HG02885 (cell line): ENCODE data around the gene PKD2L2.
A peak's percentile ranks its signal among the peaks of the same experiment; 100 is the strongest.

Source experiments
- ATAC-seq: cut with Tn5 transposase; IDR thresholded peaks from one replicate; pipeline ENCODE4 v1.9.1; 2021; ENCODE audit warnings: mild to moderate bottlenecking; ENCODE audit not compliant: unreplicated experiment, poor library complexity

The PKD2L2 gene

DNA sequence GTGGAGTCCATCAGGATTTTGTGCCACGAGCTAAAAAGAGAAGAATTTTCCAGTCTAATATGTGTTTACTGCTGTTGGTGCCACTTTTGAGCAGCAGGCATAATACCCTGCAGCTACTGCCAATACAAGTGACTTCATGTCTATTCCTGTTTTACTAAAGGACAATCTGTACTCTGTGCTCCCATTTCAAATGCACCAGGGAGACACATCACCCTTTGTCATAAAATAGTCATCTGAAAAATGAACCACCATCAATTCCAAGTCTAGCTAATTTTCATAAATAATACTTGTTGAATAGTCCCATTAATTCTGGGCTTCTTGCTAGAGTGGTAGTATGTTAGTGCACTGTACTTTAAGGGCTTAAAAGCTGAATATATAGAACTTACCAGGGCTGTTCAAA, 8.9 kb upstream of the PKD2L2 start:
- ATAC-seq = no peak

DNA sequence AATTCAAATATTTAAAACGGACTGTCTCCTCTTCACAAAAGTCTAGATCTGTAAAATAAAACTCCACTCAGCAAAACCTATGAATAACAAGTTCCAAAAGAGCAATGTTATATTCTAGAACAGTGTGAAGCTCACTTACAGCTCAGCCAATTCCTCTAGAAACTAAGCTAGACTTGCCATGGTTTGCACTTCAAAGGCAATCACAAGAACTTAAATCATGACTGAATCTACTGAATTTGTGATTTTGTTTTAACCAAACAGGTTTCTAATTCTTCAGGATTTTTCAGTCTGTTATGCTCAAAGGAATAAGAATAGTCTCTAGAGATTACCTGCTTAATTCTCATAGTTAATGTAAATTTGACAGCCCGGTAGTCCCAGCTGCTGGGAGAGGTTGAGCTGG, 1.4 kb upstream of the PKD2L2 start:
- ATAC-seq = no peak

- ATAC-seq = no peak
Observed at GRCh38 chr5:137888466-137888862, 793 bp upstream of the PKD2L2 start.

DNA sequence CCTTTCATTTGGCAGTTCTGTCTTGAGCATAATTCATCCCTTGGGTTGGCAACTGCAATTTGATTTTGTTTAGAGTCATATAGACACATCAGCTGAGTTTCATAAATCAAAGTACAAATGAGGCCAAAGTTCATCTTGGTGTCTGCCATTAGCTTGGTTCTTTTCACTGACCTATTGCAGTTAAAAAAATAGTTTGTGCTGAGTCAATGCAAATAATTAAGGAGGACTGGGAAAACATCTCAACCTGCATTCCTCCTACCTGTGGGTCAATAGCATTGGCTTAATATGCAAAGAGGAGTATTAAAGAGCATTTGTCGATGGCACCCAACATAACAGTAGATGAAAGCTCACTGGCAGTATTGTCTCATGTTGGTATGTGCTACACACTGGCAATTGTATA, 1.6 kb downstream of the PKD2L2 start:
- no peak for ATAC-seq

DNA sequence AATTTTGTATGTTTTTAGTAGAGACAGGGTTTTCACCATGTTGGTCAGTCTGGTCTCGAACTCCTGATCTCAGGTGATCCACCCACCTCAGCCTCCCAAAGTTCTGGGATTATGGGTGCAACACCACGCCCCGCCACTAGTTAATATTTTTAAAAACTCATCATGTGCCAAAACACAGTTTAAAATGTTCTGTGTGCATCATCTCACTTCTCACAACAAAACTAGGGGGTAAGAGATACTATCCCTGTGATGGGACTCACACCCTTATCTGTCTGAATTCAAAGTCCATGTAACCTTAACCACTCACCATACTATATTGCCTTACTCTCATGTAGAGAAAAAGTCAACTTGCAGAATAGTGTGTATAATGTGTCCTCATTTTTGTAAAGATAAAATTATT, 2.6 kb downstream of the PKD2L2 start:
- ATAC-seq = no peak

DNA sequence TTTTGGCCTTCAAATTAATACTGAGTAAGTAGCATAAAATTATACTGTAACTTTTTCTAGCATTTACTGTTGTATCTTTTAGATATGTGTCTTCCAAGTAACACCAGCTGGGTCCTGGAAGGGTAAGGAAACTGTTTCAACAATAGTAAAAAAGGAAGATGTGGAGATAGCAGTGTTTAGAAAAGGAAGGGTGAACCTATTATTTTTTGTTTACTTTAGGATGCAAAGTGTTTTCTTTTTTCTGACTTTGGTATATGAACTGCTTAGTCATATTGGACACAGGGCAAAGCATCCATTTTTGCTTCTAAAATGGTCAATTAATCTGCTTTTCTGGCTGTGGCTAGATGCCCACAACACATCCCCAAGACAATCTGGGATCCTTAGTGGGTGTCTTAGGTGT, 5.3 kb downstream of the PKD2L2 start:
- ATAC-seq = no peak

DNA sequence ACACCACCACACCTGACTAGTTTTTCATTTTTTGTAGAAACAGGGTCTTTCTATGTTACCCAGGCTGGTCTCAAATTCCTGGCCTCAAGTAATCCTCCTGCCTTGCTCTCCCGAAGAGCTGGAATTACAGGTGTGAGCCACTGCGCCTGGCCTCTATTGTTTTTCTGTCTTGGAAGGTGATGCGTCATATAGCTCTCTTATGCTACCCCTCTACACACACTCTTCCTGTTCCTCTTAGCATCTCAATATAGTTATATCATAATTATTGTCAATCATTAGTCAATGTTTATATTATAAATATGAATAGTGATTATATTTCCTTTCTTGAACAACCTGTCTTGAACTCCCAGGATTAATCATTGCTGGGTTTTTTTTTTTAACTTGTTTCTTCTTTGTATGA, 7.3 kb downstream of the PKD2L2 start:
- ATAC-seq = no peak

GRCh38 chr5:137899493-137899892, 10.2 kb downstream of the PKD2L2 start:
- ATAC-seq = no peak

- no peak for ATAC-seq
Observed at GRCh38 chr5:137901011-137901817, 12.0 kb downstream of the PKD2L2 start.

DNA sequence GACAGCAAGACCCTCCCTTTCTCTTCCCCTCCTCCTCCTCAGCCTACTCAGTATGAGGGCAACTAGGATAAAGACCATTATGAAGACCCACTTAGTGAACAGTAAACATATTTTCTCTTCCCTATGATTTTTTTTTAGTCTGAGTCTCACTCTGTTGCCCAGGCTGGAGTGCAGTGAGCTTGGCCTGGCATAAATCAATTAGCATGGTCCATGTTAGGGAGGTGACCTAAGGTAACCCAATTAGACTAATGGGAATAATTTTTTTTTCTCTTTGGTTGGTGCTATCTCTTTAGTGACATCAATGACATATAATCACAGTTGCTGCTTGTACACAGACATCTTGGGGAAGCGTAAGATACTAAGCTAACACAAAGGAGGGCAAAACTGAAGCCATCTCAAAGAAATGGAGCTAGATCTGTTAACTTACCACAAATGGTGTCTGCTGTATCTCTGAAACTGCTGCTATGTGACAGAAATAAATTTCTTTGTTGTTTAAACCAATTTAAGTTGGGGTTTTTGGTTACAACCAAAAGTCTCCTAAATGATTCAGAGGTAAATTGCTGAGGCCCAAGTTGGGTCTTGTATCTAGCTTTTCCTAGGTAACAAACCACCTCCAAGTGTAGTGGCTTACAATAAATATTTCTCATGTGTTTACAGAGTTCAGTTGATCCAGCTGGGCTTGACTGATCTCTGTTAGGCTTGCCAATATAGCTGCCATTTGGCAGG, 13.3 kb downstream of the PKD2L2 start:
- ATAC-seq = no peak

- no peak for ATAC-seq
Observed at GRCh38 chr5:137914758-137915157, 25.5 kb downstream of the PKD2L2 start.

GRCh38 chr5:137916923-137917322, 27.7 kb downstream of the PKD2L2 start:
- ATAC-seq = no peak

- no peak for ATAC-seq
Observed at GRCh38 chr5:137921931-137922330, 32.7 kb downstream of the PKD2L2 start.

DNA sequence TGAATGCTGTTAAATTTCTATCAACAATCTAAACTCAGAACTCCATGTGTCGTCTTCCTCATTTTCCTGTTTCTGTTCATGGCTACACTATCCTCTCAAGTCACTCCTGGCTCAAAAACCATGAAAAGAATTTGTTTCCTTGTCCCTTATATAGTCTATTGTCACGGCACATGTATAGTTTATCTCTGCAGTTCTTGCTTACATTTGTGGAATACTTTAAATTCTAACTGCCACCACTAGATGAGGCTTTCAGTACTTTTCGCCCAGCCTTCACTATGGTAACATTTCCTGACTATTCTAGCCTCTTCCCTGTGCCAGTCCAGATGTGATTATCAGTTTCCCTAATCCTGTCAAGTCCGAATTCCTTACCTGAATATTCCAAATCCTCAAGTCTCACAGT, 34.6 kb downstream of the PKD2L2 start:
- no peak for ATAC-seq

- ATAC-seq = no peak
Observed at GRCh38 chr5:137932800-137933199, 43.5 kb downstream of the PKD2L2 start.

DNA sequence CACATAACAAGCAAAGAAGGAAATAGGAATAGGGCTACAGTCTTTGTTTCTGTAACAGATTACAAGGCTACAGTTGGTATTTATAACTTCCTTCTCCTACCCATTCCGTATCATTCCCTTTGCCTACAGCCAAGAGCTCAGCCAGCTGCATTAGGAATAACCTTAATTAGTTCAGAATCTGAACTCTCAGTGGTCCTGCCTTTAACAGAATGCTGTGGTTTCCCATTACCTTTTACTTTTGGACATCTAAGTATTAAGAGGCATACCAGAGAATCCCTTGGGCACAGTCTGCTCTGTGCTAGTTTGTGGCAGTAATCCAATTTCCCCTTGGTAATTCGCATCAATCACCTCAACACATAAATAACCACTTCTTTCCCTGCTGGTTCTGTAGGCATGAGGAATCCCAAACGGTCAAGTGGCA, 44.2 kb downstream of the PKD2L2 start:
- no peak for ATAC-seq

- ATAC-seq = no peak
Observed at GRCh38 chr5:137935190-137935589, 45.9 kb downstream of the PKD2L2 start.

DNA sequence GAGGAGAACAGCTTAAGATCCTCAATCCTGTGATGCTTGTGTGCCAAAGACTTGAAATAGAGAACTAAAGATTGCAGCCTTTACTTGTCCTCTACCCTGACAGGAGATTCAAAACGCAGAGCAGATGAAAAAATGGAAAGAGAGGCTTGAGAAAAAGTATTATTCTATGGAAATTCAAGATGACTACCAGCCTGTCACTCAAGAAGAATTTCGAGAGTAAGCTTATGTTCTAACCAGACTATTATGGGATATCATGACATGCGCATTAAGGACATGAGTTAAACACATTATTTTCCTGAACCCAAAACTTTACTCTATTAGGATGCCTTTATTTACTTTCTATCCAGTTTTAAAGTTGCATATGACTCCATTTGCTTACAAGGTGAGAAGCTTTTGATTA, 46.4 kb downstream of the PKD2L2 start:
- no peak for ATAC-seq

DNA sequence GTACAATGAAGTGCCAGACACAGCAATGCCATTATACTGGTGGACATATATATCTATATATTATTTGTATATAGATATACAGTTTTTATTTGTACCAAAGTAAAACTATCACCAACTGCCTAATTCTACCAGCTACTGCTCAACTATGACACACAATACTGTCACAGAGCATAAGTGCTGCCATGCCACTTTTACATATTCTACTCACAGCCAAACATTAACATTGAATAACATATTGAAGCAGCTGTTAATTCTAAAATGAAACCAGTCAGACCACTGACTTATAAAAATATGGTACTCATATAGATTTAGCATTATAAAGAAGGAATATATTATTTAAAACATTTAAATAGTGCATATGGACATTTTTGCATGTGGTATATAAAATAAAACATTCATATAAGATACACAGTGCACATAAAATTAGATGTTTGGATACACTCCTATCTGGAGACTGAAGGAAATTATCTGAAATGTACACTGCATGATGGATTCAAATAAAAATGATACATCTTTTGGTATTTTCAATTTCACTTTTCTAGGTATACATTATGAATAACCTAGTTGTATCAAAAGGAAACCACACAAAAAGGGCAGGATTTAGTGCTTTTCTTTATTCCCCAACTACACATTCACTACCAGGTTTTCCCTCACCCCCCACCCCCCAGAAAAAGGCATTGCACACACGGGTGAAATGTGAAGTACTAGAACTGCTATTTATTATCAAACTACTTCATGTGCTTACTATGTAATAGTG, 48.9 kb downstream of the PKD2L2 start:
- ATAC-seq = no peak

DNA sequence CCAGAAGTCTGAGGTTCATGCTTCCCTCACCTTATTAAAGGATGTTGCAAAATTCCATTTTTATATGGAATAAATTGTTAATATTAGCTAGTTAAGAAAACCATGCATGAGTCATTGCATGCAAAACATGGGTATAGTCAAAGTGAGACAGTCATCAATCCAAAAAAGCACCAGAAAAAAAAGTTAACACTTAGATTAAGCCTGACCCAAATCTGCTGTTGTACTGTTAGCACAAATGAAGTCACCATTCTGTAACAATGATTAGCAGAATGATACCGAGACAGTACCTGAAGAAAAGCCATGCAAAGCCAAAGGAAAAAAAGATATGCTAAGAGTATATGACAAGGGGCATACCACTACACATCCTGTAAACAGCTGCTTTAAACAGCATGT, 49.5 kb downstream of the PKD2L2 start:
- peak; percentile 41 for ATAC-seq

- ATAC-seq = no peak
Observed at GRCh38 chr5:137939331-137939730, 50.1 kb downstream of the PKD2L2 start.
